Activated T-cell treated with anti-CD3 and anti-CD28 coated beads, Interleukin-2, amount 50 U/mL, for 72 hours (primary cell): Measurements from ENCODE around the gene SLC6A5. TPM values are rescaled to one million over a fixed set of nuclear protein-coding genes. Genes with fewer than 3 reads are reported as not detected.

Experiments
- ATAC-seq, 2 donors: fragments of 150-1000 bp; cut with Tn5 transposase; replicated peaks in 1 of 2; 2 replicates each; pipeline ENCODE4 v1.10.0; 2021; ENCODE audit warnings: moderate library complexity in 2 of 2, mild to moderate bottlenecking in 1 of 2
- DNase-seq, 2 donors: peaks; one replicate each; pipeline ENCODE4 v3.0.0; 2021 to 2022; ENCODE audit warnings: mixed read lengths in 1 of 2
- H3K27ac Mint-ChIP-seq: one replicate; pipeline ENCODE4 v1.8.0; 2022; ENCODE audit warnings: mild to moderate bottlenecking, moderate library complexity, mixed read lengths
- H3K27me3 Mint-ChIP-seq: one replicate; pipeline ENCODE4 v1.8.0; 2022; ENCODE audit warnings: low read depth, mixed read lengths
- H3K36me3 Mint-ChIP-seq, 2 donors: one replicate each; pipeline ENCODE4 v1.8.0; 2022; ENCODE audit warnings: mixed read lengths in 2 of 2, mild to moderate bottlenecking in 1 of 2; ENCODE audit not compliant: insufficient read depth in 2 of 2
- H3K4me1 Mint-ChIP-seq: one replicate; pipeline ENCODE4 v1.8.0; 2022; ENCODE audit warnings: low read depth, mixed read lengths
- H3K4me3 Mint-ChIP-seq, 2 donors: one replicate each; pipeline ENCODE4 v1.8.0; 2022; ENCODE audit warnings: mild to moderate bottlenecking in 2 of 2, mixed read lengths in 2 of 2, moderate library complexity in 2 of 2
- H3K9me3 Mint-ChIP-seq, 2 donors: one replicate each; pipeline ENCODE4 v1.8.0; 2022; ENCODE audit warnings: mixed read lengths in 2 of 2
- total RNA-seq, 2 donors: library from RNA; stranded (reverse); gene quantifications; one replicate each; pipeline ENCODE4 v1.2.3, GENCODE V29; 2022

The SLC6A5 gene
- total RNA-seq, 2 donors from 2014 or later, result not detected

DNA sequence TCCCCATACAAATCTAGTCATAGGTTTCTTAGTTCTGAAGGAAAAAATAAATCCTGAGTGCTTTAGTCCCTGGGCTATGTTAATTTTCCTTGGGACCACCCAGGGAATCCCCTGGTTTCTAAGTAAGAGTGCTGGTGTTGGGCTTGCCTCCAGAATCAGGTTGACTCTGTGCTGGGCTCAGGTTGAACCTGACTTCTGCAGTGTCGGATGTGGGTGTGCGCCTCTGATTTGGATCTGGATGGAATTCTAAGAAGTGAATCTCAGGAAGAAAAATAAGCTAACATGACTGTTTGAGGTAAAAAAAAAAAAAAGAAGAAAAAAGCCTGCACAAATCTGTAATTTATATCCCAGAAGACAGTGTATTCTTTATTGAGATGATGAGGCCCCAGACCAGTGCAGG lies 41.0 kb downstream of the SLC6A5 start:
- Mint-ChIP-seq H3K36me3 (no peaks in the 10 kb centered on the region), H3K4me3 (no peak overlapping the region), H3K27me3 (peaks cover 6% of the 10 kb centered on the region), H3K27ac (no peak overlapping the region), H3K4me1 (no peaks in the 10 kb centered on the region), H3K9me3 (no peaks in the 10 kb centered on the region)
- ATAC-seq (no peak), DNase-seq (no peak)

DNA sequence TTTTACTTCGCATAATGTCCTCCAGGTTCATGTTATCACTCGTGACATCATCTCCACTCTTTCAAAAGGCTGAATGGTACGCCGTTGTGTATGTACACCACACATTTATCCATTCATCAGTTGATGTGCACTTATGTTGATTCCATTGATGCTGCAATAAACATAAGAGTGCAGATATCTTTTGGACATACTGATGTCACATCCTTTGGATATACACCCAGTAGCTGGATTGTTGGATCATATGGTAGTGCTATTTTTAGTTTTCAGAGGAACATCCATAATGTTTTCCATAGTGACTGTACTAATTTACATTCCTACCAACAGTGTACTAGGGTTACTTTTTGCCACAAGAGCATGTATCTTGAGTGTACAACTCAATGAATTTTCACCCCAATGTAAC lies 45.0 kb downstream of the SLC6A5 start:
- no peak overlapping the region for H3K4me3 Mint-ChIP-seq
- no peak for ATAC-seq

DNA sequence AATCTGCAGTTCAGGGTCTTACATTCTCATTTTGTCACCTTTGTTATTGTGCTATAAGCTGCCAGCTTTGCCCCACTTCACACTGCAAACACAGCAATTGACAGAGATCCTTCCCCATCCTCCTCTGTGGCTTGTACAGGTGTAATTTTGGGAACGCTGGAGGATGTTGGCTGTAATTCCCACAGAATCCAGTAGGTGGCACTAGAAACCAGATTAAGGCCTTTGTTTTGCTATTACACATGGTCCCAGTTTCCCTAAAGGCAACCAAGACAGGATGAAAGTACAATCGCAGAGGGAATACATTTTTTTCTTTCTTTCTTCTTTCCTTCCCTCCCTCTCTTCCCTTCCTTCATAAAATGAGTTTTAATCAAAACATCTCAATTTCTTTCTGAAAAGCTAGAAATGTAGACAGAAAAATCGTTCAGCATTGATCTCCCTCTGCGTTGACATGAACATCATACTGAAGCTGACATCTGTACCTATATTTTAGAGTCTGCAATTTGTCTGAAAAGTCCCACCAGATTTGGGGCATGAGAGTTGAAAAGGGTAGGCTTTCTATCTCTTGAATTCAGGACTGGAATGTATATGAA lies 48.7 kb downstream of the SLC6A5 start:
- Mint-ChIP-seq H3K4me3 (no peak overlapping the region), H3K9me3 (no peaks in the 10 kb centered on the region), H3K27ac (no peak overlapping the region), H3K4me1 (no peaks in the 10 kb centered on the region), H3K36me3 (no peaks in the 10 kb centered on the region), H3K27me3 (no peaks in the 10 kb centered on the region)
- ATAC-seq (no peak), DNase-seq (peak; percentile 19 to 48)

More for the DNA sequence above, 45.0 kb downstream of the SLC6A5 start:
- Mint-ChIP-seq H3K27me3 (no peaks in the 10 kb centered on the region), H3K27ac (no peak overlapping the region), H3K36me3 (no peaks in the 10 kb centered on the region), H3K9me3 (no peaks in the 10 kb centered on the region), H3K4me1 (no peaks in the 10 kb centered on the region)
- DNase-seq, result no peak

DNA sequence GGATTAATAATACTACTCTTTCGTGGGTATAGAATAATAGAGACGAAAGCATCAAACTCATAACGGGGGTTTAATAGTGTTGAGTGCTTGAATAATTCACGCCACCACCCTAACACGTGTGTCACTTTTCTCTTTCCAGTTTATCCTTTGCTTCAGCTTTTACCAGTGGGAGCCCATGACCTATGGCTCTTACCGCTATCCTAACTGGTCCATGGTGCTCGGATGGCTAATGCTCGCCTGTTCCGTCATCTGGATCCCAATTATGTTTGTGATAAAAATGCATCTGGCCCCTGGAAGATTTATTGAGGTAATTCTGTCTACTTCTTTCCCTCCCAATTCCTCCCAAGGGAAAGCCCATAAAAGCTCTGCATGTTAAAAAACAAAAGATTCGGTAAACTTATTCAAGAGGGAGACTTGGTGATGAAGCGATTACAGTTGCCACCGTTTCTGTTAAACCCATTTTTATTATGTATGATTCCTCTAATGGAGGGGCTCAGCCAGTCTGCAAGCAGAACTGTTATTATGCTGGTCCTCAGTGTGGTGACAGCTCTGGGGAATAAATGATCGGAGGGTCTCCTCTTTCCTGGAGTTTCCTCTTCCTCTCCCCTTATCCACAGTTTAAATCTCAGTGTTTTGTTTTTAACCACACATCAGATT lies 52.9 kb downstream of the SLC6A5 start:
- Mint-ChIP-seq H3K27ac (no peak overlapping the region), H3K36me3 (no peaks in the 10 kb centered on the region), H3K4me1 (no peaks in the 10 kb centered on the region), H3K9me3 (no peaks in the 10 kb centered on the region), H3K4me3 (no peak overlapping the region), H3K27me3 (peaks cover 27% of the 10 kb centered on the region)
- DNase-seq (no peak), ATAC-seq (no peak)

DNA sequence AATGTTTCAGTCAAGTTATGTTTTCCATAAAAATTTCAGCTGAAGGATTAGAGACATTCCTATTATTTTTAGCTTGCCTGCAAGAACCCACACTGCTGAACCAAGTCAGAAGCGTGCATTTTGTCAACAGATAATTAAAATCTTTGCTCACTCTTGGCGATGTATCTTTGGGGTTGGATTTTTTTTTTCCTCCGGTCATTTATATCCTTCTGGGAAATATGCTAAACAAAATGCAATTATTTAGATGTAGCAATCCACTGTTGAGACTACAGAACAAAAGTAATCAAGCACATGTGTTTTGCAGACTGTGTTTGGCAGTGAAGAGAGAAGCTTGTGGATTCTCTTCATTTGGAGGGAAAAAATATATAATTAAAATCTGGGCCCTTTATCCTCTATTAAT lies 54.6 kb downstream of the SLC6A5 start:
- Mint-ChIP-seq H3K27me3 (peaks cover 35% of the 10 kb centered on the region), H3K9me3 (no peaks in the 10 kb centered on the region), H3K4me1 (no peaks in the 10 kb centered on the region), H3K4me3 (no peak overlapping the region), H3K27ac (no peak overlapping the region), H3K36me3 (no peaks in the 10 kb centered on the region)
- ATAC-seq, result no peak
- DNase-seq, result no peak

DNA sequence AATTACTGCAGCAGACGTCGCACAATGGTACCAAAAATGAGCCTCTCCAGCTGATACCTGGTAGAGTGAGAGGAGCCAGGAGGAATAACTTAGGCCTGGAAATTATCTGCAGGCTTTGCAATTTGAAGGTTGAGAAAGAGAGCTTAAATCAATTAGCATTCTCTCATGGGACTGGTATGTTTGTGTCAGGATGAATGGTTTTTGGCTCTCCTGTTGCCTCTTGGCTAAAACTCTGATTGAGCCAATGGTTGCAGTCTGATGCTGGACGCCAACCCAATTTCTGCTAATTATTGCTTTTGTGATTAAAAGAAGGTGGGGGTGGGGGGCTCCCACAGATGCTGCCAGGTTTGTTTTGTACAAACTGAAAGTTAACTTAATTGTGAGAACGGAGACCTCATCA lies 57.5 kb downstream of the SLC6A5 start:
- no peaks in the 10 kb centered on the region for H3K4me1 Mint-ChIP-seq
- no peaks in the 10 kb centered on the region for H3K36me3 Mint-ChIP-seq
- H3K27ac Mint-ChIP-seq, result no peak overlapping the region
- DNase-seq (no peak), ATAC-seq (no peak)
- no peaks in the 10 kb centered on the region for H3K9me3 Mint-ChIP-seq
- peaks cover 35% of the 10 kb centered on the region for H3K27me3 Mint-ChIP-seq
- H3K4me3 Mint-ChIP-seq, result no peak overlapping the region

DNA sequence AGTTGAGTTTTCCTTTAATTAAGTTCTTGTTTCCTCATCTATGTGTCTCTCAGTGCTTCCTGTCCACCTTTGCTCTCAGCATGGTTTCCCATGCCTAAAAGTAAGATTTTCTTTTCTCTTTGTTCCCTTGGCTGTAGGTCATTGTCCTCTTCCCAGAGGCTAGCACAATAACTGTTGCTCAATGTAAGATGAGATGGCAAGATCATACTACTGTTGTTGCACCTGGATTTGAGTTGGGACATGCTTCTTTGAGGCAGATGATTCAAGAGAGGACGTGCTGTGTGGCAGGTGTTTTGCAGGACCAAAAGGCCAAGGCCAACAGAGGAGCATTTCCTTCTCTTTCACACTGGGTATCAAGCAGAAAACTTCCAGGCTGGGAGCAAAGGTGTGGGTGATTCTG lies 58.7 kb downstream of the SLC6A5 start:
- H3K27ac Mint-ChIP-seq, result no peak overlapping the region
- ATAC-seq, result no peak
- DNase-seq, result no peak
- H3K4me1 Mint-ChIP-seq, result no peaks in the 10 kb centered on the region
- no peak overlapping the region for H3K4me3 Mint-ChIP-seq
- H3K9me3 Mint-ChIP-seq, result peaks cover 0 to 4% of the 10 kb centered on the region in 2 donors
- H3K36me3 Mint-ChIP-seq, result peaks cover 0 to 1% of the 10 kb centered on the region in 2 donors
- H3K27me3 Mint-ChIP-seq, result peaks cover 35% of the 10 kb centered on the region

DNA sequence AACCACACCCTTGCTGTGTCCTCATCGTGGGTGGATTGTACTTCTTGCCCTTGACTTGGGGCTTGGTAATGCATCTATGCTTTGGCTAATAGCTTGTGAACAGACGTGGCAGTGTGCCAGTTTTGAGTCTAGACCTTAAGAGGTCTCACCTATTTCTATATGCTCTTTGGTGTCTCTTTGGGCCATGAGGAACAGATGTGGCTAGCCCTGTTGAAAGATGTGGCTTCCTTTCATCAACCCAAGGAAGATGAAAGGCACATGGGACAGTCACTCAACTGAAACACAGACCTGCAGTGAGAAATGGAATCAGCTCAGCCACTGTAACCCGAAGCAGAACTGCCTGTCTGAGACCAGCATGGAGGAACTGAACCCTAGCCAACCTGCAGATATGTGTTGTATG lies 62.0 kb downstream of the SLC6A5 start:
- Mint-ChIP-seq H3K4me1 (no peaks in the 10 kb centered on the region), H3K27me3 (peaks cover 26% of the 10 kb centered on the region), H3K36me3 (peaks cover 0 to 1% of the 10 kb centered on the region in 2 donors), H3K27ac (no peak overlapping the region), H3K4me3 (no peak overlapping the region), H3K9me3 (peaks cover 0 to 4% of the 10 kb centered on the region in 2 donors)
- DNase-seq (no peak), ATAC-seq (no peak)

DNA sequence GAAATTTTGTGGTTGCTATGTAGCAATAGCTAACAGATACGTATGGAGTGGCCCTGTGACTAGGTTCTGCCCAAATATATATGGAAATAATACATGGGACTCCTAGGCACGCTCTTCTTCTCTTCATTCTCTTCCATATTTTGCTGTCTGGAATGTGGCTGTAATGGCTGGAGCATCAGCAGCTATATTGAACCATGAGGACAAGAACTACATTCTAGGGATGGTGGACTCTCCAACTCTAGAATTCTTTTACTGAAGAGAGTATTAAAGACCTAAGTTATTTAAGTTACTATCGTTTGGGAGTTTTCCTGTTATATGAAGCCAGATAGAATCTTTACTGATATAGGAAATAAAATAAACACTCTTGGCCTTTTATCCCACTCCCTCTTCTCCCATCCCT lies 62.4 kb downstream of the SLC6A5 start:
- H3K4me1 Mint-ChIP-seq, result no peaks in the 10 kb centered on the region
- DNase-seq, result no peak
- ATAC-seq, result no peak
- no peak overlapping the region for H3K27ac Mint-ChIP-seq
- peaks cover 26% of the 10 kb centered on the region for H3K27me3 Mint-ChIP-seq
- peaks cover 0 to 1% of the 10 kb centered on the region in 2 donors for H3K36me3 Mint-ChIP-seq
- peaks cover 0 to 4% of the 10 kb centered on the region in 2 donors for H3K9me3 Mint-ChIP-seq
- H3K4me3 Mint-ChIP-seq, result no peak overlapping the region

DNA sequence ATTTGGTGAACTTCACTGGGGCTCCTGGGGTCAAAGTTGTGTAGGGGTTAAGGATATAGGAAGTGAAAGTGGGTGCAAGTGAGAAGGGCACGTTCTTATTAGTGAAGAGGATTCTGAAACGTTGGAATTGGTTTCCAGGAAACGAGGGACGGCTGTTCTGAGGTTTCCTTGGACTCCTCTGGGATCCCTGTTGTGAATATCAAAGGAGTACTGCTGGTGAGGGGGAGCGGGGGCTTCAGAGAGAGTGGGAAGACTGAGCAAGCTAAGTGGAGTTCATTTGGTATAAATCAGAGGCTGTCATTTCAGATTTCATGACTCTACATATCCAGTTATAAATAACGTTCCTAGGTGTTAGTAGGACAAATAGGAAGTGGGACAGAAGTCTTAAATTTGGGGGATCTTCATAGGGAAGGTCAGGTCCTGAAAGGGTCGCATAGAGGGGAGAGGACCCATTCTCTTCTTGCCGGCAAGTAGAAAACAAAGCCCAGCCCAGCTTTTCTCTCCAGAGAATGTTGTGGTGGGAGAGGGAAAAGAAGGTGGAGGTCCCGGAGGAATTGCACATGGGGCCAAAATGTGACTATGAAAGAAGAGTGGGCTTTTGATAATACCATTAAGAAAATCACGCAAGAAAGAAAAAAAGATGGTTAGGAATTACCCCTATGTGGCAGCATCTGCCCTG lies 68.9 kb downstream of the SLC6A5 start:
- Mint-ChIP-seq H3K9me3 (no peaks in the 10 kb centered on the region), H3K4me3 (peak overlapping the region; percentile 48 to 50), H3K27me3 (peaks cover 70% of the 10 kb centered on the region), H3K27ac (no peak overlapping the region), H3K4me1 (no peaks in the 10 kb centered on the region), H3K36me3 (no peaks in the 10 kb centered on the region)
- DNase-seq, result no peak
- ATAC-seq, result no peak

DNA sequence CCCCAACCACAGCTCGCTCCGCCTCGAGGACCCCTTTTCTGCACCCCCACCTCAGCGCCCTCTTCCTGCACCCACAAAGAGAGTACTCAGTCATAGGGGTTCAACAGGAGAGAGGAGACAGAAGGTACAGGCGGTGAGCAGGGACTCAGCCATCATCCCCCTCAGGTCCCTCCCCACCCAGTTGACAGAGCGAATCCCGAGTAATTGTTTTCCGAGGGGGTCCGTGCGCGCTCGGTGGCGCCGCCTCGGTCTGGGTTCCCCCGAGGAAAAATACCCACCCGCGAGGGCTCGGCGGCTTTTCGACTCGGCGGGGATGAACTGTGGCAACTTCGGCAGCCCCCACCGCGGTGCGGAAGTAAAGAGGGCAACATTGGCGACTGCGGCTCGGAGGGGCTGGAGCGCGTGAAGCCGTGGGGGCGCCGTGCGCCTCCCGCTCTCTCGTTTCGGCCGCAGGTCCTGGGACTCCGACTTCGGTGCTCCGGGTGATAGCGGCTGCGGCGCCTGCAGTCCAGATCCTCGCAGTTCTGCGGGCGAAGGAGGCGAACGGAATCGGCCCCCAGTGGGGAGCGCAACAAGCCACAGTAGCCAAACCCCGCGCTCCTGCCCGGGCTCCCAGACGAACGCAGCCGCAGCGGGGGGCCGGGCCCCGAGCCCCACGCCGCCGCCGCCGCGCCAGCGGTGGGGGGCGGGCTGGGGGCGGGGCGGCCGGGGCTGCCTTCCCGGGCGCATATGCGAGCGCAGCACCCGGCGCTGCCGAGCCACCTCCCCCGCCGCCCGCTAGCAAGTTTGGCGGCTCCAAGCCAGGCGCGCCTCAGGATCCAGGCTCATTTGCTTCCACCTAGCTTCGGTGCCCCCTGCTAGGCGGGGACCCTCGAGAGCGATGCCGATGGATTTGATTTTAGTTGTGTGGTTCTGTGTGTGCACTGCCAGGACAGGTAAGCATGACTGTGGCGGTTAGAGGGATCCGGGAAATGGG lies 69.7 kb downstream of the SLC6A5 start, which contains the start of gene NELL1:
NELL1 (plus strand) TSS at position 743 of the 976 bp plus-strand sequence.
- Mint-ChIP-seq H3K4me1 (no peaks in the 10 kb centered on the region), H3K27ac (no peak within 1 kb of the TSS), H3K36me3 (no peaks in the 10 kb centered on the region), H3K9me3 (no peaks in the 10 kb centered on the region), H3K27me3 (peaks cover 74% of the 10 kb centered on the region), H3K4me3 (peak within 1 kb of the TSS; percentile 50 to 53)
- ATAC-seq, result peak in 1 of 2 donors; percentile 17
- no peak for DNase-seq

DNA sequence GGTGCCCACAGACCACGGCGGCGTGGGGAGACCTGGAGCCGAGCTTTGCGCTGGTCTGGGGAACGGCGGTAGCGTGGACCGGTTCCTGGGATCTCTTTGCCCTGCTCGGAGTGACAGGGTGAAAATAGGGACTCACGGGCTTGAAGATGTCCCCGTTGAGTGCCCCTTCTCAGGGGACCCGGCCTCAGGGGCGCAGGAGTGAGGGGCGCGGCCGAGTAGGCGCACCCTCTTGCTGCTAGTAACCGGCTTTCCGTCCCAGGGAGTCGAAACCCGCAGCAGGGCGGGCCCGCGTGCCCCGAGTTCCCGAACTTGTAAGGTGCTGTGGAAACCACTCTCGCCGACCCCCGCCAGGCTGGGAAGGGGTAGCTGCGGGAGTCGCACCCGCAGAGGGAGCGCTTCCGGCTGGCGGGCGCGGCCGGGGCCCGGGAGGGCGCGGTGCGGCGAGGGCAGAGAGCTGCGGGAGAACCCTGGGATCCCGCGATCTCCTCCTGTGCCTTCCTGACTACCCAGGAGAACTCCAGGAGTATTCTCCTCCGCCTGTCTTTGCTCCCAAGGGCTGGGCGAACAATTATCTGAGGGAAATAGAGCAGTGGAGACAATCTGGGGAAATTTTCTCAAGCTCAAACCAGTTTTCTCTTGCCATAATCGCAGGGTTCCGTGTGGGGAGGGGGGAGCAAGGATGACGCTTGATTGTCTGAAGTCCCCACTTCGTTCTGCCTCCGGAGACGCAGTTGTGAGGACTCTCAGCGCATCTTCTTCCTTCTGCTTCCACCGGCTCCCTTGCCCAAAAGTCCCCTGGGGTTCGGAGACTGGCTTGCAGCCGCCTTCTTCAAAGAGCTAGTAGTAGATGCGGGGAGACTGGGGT lies 70.6 kb downstream of the SLC6A5 start:
- Mint-ChIP-seq H3K9me3 (no peaks in the 10 kb centered on the region), H3K27me3 (peaks cover 77% of the 10 kb centered on the region), H3K4me1 (no peaks in the 10 kb centered on the region), H3K4me3 (peak overlapping the region; percentile 44 to 53), H3K27ac (no peak overlapping the region), H3K36me3 (no peaks in the 10 kb centered on the region)
- DNase-seq (no peak), ATAC-seq (no peak)
